GM23248 (cell line): Measurements from ENCODE around the gene ADAMTSL1. TPM values are rescaled to one million over a fixed set of nuclear protein-coding genes. Genes with fewer than 3 reads are reported as not detected.

ENCODE experiments used
- DNase-seq: peaks from one replicate; pipeline ENCODE4 v3.0.0-alpha.2; 2015
- H2AFZ ChIP-seq: fragments of 200-600 bp; sonication (generic); 2 replicates; pipeline ENCODE4 v1.6.1; 2016; ENCODE audit warnings: antibody characterized with exemption
- H3F3A ChIP-seq: fragments of 200-600 bp; sonication (generic); 2 replicates; pipeline ENCODE4 v1.6.1; 2016; ENCODE audit warnings: mild to moderate bottlenecking, antibody characterized with exemption, mixed run types; ENCODE audit not compliant: insufficient read depth
- H3K27ac ChIP-seq: fragments of 200-600 bp; sonication (generic); 2 replicates; pipeline ENCODE4 v1.5.1; 2016; ENCODE audit warnings: mild to moderate bottlenecking
- H3K27me3 ChIP-seq: fragments of 200-600 bp; sonication (generic); replicated peaks from 2 replicates; pipeline ENCODE4 v1.6.1; 2016; ENCODE audit warnings: mild to moderate bottlenecking; ENCODE audit not compliant: insufficient read depth
- H3K36me3 ChIP-seq: fragments of 200-600 bp; sonication (generic); 2 replicates; pipeline ENCODE4 v1.6.1; 2016; ENCODE audit warnings: low read depth, mild to moderate bottlenecking
- H3K4me1 ChIP-seq: fragments of 200-600 bp; sonication (generic); 2 replicates; pipeline ENCODE4 v1.6.1; 2016; ENCODE audit warnings: mild to moderate bottlenecking; ENCODE audit not compliant: insufficient read depth
- H3K4me2 ChIP-seq: fragments of 200-600 bp; sonication (generic); one replicate; pipeline ENCODE4 v1.6.1; 2016; ENCODE audit warnings: mild to moderate bottlenecking; ENCODE audit not compliant: unreplicated experiment
- H3K4me3 ChIP-seq: fragments of 200-600 bp; sonication (generic); 2 replicates; pipeline ENCODE4 v1.5.1; 2016; ENCODE audit warnings: mild to moderate bottlenecking
- H3K79me2 ChIP-seq: fragments of 200-600 bp; sonication (generic); 2 replicates; pipeline ENCODE4 v1.6.1; 2016; ENCODE audit warnings: mild to moderate bottlenecking; ENCODE audit not compliant: insufficient read depth
- H3K9ac ChIP-seq: fragments of 200-600 bp; sonication (generic); 2 replicates; pipeline ENCODE4 v1.6.1; 2016; ENCODE audit warnings: mild to moderate bottlenecking
- H3K9me2 ChIP-seq: fragments of 200-600 bp; sonication (generic); 2 replicates; pipeline ENCODE4 v1.6.1; 2016; ENCODE audit warnings: mixed run types, mild to moderate bottlenecking, moderate library complexity; ENCODE audit not compliant: insufficient read depth
- H3K9me3 ChIP-seq: fragments of 200-600 bp; sonication (generic); one replicate; pipeline ENCODE4 v1.6.1; 2017; ENCODE audit warnings: low read depth
- H4K20me1 ChIP-seq: fragments of 200-600 bp; sonication (generic); 2 replicates; pipeline ENCODE4 v1.6.0; 2016; ENCODE audit not compliant: insufficient read depth
- EZH2 ChIP-seq: fragments of 200-600 bp; sonication (generic); IDR thresholded peaks from 2 replicates; pipeline ENCODE4 v1.6.1; 2018; ENCODE audit warnings: antibody characterized with exemption, mild to moderate bottlenecking; ENCODE audit not compliant: insufficient read depth, poor library complexity, severe bottlenecking
- EZH2phosphoT487 ChIP-seq: fragments of 200-600 bp; sonication (generic); IDR thresholded peaks from 2 replicates; pipeline ENCODE4 v1.6.1; 2018; ENCODE audit warnings: antibody characterized with exemption, moderate library complexity, mild to moderate bottlenecking, low read depth; ENCODE audit not compliant: insufficient read depth
- WGBS, 2 experiments: methylation state at CpG; one replicate each; pipeline ENCODE4 v1.1.6; 2015 to 2017; ENCODE audit warnings: low lambda C conversion rate in 2 of 2, low coverage in 1 of 2; ENCODE audit errors: missing lambda C conversion rate in 2 of 2; 5-methylcytosine and 5-hydroxymethylcytosine counted together
- in situ Hi-C: fragments of 300-500 bp; cut with MboI; formaldehyde crosslinking; loops from 2 replicates; pipeline ENCODE4 v1.15.0; 2020
- polyA plus RNA-seq: library from polyadenylated mRNA; unstranded; fragments of >200 nt; fragmentation: Nextera tagmentation; extraction: Ambion mirVana; gene quantifications from 2 replicates; pipeline ENCODE4 v1.2.1, GENCODE V29; 2016
- total RNA-seq: library from RNA; depleted of rRNA; stranded (reverse); fragments of >200 nt; shearing (Covaris generic); gene quantifications from 2 replicates; pipeline ENCODE4 v1.2.3, GENCODE V29; 2014

ADAMTSL1 gene
- total and polyA plus RNA-seq, 2 experiments from 2014 or later = 77.0 to 273 TPM

GRCh38 chr9:18727904-18728303, 254.0 kb downstream of the ADAMTSL1 start:
- Histone ChIP-seq H3K27me3 (no peaks in the 10 kb centered on the region), H3K4me2 (no peak overlapping the region), H3K27ac (no peak overlapping the region), H3K9ac (no peak overlapping the region), H3K79me2 (peaks cover 10% of the 10 kb centered on the region; the same call in 1 of the 2 replicates), H2AFZ (no peak overlapping the region), H4K20me1 (no peaks in the 10 kb centered on the region), H3K4me1 (peaks cover 14% of the 10 kb centered on the region), H3F3A (peaks cover 47% of the 10 kb centered on the region), H3K9me3 (no peaks in the 10 kb centered on the region), H3K36me3 (peaks cover 76% of the 10 kb centered on the region), H3K4me3 (no peak overlapping the region), H3K9me2 (no peaks in the 10 kb centered on the region)
- WGBS, 2 experiments = 94 to 98% methylated on average over 7 of the region's 7 CpGs
- TF ChIP-seq EZH2 = no peak
- no peak for TF ChIP-seq EZH2phosphoT487
- no peak for DNase-seq
- in situ Hi-C loops = no loop called here

DNA sequence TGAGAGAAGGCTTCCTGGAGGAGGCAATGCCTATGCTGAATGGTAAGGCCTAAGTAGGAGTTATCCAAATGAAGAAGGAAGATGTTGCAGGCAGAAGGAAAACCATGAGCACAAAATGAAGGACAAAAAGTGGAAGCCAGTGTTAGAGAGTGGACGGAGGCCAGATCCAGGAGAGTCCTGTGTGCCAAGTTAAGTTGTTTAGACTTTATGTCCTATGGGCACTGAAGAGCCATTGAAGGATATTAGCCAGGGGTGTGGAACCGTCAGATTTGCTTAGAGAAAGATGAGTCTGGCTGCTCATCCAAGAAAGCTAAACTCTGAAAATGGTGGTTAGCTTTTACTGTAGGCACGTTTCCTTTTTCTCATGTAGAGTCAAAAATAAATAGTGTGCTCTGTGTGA, 254.7 kb downstream of the ADAMTSL1 start:
- no peak overlapping the region for H3K4me3 ChIP-seq
- no peak overlapping the region for H3K27ac ChIP-seq
- H3K4me2 ChIP-seq = no peak overlapping the region
- in situ Hi-C loops = no loop called here
- peaks cover 10% of the 10 kb centered on the region; the same call in 1 of the 2 replicates for H3K79me2 ChIP-seq
- no peaks in the 10 kb centered on the region for H4K20me1 ChIP-seq
- H3K9ac ChIP-seq = no peak overlapping the region
- H3F3A ChIP-seq = peaks cover 43% of the 10 kb centered on the region
- TF ChIP-seq EZH2phosphoT487 (no peak), EZH2 (no peak)
- no peaks in the 10 kb centered on the region for H3K9me3 ChIP-seq
- H3K27me3 ChIP-seq = no peaks in the 10 kb centered on the region
- H3K36me3 ChIP-seq = peaks cover 69% of the 10 kb centered on the region
- no peak overlapping the region for H2AFZ ChIP-seq
- no peak for DNase-seq
- H3K4me1 ChIP-seq = peaks cover 14% of the 10 kb centered on the region
- 95 to 100% methylated on average over 3 of the region's 3 CpGs for WGBS, 2 experiments
- H3K9me2 ChIP-seq = no peaks in the 10 kb centered on the region

DNA sequence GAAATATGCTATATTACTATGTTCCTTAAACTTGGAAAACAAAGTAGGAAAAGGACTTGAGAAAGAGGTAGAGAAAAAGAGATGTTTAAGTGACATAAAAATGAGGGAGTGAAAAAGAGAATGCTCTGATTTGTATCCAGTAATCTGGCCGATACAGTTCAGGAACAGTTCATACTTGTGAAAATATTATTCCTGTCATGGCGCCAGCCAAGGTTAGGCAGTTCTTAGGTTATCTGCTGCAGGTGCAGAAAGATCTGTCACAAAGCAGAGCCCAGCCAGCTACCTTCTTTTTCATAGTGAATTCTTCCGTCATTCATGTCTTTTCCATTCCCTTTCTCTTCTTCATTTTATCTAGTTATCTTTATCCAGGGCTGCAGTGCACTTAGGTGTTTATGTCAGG, 256.3 kb downstream of the ADAMTSL1 start:
- 96 to 97% methylated on average over 3 of the region's 3 CpGs for WGBS, 2 experiments
- no peaks in the 10 kb centered on the region for H3K9me3 ChIP-seq
- no peak overlapping the region for H3K4me3 ChIP-seq
- H2AFZ ChIP-seq = no peak overlapping the region
- no peak overlapping the region for H3K4me2 ChIP-seq
- H3K36me3 ChIP-seq = peaks cover 71% of the 10 kb centered on the region
- H3K27ac ChIP-seq = no peak overlapping the region
- H3K9me2 ChIP-seq = no peaks in the 10 kb centered on the region
- DNase-seq = no peak
- peaks cover 14% of the 10 kb centered on the region for H3K4me1 ChIP-seq
- H3F3A ChIP-seq = peaks cover 57% of the 10 kb centered on the region
- no peaks in the 10 kb centered on the region for H3K27me3 ChIP-seq
- peaks cover 9% of the 10 kb centered on the region; the same call in 1 of the 2 replicates for H3K79me2 ChIP-seq
- TF ChIP-seq EZH2 (no peak), EZH2phosphoT487 (no peak)
- no peaks in the 10 kb centered on the region for H4K20me1 ChIP-seq
- H3K9ac ChIP-seq = no peak overlapping the region
- in situ Hi-C loops = no loop called here

DNA sequence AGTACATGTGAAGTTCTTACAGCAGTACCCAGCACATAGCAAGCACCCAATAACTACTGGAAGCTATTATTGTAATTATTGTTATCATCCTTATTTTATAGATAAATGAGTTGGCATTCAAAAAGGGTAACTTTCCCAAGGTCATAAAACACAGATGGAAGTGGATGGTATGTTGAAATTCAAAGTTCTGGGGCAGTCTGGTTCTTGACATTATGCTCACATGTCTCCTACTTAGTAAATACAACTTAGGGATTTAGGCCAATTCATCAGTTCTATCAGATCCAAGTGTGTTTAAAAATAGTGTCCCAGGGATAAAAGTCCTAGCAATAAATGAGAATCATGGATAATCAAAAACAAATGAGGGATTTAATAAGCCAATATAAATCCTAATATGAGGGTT, 265.2 kb downstream of the ADAMTSL1 start:
- Histone ChIP-seq H3F3A (peaks cover 55% of the 10 kb centered on the region), H3K9ac (no peak overlapping the region), H3K27ac (no peak overlapping the region), H3K4me3 (no peak overlapping the region), H3K4me2 (no peak overlapping the region), H3K79me2 (no peaks in the 10 kb centered on the region), H3K9me3 (no peaks in the 10 kb centered on the region), H3K27me3 (no peaks in the 10 kb centered on the region), H2AFZ (no peak overlapping the region), H3K36me3 (peaks cover 44% of the 10 kb centered on the region), H3K9me2 (no peaks in the 10 kb centered on the region), H4K20me1 (no peaks in the 10 kb centered on the region), H3K4me1 (peaks cover 7% of the 10 kb centered on the region; the same call in 1 of the 2 replicates)
- in situ Hi-C loops = no loop called here
- TF ChIP-seq EZH2phosphoT487 (no peak), EZH2 (no peak)
- DNase-seq = no peak

- Histone ChIP-seq H3K27me3 (no peaks in the 10 kb centered on the region), H3K4me3 (no peak overlapping the region), H4K20me1 (no peaks in the 10 kb centered on the region), H3K9me2 (no peaks in the 10 kb centered on the region), H3K79me2 (no peaks in the 10 kb centered on the region), H3K9me3 (no peaks in the 10 kb centered on the region), H3F3A (peaks cover 55% of the 10 kb centered on the region), H2AFZ (no peak overlapping the region), H3K27ac (no peak overlapping the region), H3K4me2 (no peak overlapping the region), H3K36me3 (peaks cover 42% of the 10 kb centered on the region), H3K4me1 (peaks cover 9% of the 10 kb centered on the region; the same call in 1 of the 2 replicates), H3K9ac (no peak overlapping the region)
- in situ Hi-C loops = no loop called here
- TF ChIP-seq EZH2phosphoT487 (no peak), EZH2 (no peak)
- WGBS, 2 experiments = 62 to 66% methylated on average over 5 of the region's 5 CpGs
- no peak for DNase-seq
Observed at GRCh38 chr9:18739641-18740318, 265.8 kb downstream of the ADAMTSL1 start.
